MG63 (cell line): Measurements from ENCODE around the gene CPLX1. TPM values are rescaled to one million over a fixed set of nuclear protein-coding genes. Genes with fewer than 3 reads are reported as not detected.
"Not testable (repeated sequence)": the region's sequence is repeated elsewhere in the genome, so short reads cannot be mapped to it uniquely, and the experiment has no call there.

Source experiments
- DNase-seq: peaks from one replicate; pipeline ENCODE4 v3.0.0-alpha.2; 2020
- H3K27me3 ChIP-seq: fragments of 250-450 bp; sonication (Bioruptor Pico); 2 replicates; pipeline ENCODE4 v1.5.1; 2020; ENCODE audit warnings: mild to moderate bottlenecking, moderate library complexity
- H3K36me3 ChIP-seq: fragments of 250-450 bp; sonication (Bioruptor Pico); 2 replicates; pipeline ENCODE4 v1.5.1; 2020; ENCODE audit warnings: mild to moderate bottlenecking, moderate library complexity
- H3K4me3 ChIP-seq: fragments of 250-450 bp; sonication (Bioruptor Pico); 2 replicates; pipeline ENCODE4 v1.5.1; 2020; ENCODE audit warnings: mild to moderate bottlenecking, moderate library complexity
- H3K9me3 ChIP-seq: fragments of 250-450 bp; sonication (Bioruptor Pico); 2 replicates; pipeline ENCODE4 v1.5.1; 2020; ENCODE audit warnings: mild to moderate bottlenecking, moderate library complexity
- total RNA-seq: library from RNA; depleted of rRNA; stranded (reverse); fragments of >200 nt; shearing (Covaris generic); gene quantifications from 2 replicates; pipeline ENCODE4 v1.2.3, GENCODE V29; 2014; ENCODE audit warnings: low replicate concordance

The CPLX1 gene
- total RNA-seq, 1 experiment from 2014 or later: not detected

DNA sequence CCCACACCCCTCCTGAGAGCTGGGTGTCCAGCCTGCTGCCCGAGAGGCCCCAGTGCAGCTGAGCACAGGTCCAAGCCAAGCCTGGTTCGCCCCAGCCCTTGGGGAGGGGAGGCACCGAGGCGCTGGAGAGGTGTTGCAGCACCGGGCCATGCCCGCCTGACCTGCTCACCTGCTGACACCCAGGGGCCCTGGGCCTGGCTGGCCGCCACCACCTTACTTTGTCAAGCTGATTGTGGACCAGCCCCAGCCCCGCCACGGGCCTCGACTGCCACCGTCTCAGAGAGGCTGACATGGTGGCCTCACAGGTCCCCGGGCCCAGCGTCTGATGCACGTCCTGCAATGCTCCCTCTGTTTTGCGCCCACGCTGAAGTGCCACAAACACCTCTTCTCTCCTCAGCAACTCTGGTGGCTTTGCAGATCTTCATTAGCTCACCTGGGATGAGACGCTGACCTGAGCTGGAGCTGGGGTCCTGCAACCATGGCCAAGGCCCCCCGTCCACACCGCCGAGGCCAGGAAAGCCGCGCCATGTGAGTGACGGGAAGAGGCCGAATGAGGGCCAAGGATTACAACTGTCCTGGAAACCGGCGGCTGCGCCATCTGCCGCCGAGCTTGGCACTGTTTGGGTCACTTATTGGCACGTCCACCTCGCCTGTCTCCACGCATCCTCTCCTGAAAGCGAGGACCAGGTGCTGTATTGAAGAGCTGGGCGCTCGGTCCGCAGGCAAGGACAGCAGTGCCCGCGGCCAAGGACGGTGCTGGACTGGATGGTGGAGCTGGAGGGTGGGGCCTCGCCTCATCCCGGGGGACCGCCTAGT is 7.6 kb downstream of the CPLX1 start:
- Histone ChIP-seq H3K36me3 (no peaks in the 10 kb centered on the region), H3K4me3 (no peak overlapping the region), H3K9me3 (no peaks in the 10 kb centered on the region), H3K27me3 (peaks cover 3% of the 10 kb centered on the region)
- DNase-seq: no peak

- no peak for DNase-seq
- Histone ChIP-seq H3K4me3 (no peak overlapping the region), H3K9me3 (no peaks in the 10 kb centered on the region), H3K27me3 (peaks cover 3% of the 10 kb centered on the region), H3K36me3 (no peaks in the 10 kb centered on the region)
Observed at GRCh38 chr4:815464-816146, 10.3 kb downstream of the CPLX1 start.

DNA sequence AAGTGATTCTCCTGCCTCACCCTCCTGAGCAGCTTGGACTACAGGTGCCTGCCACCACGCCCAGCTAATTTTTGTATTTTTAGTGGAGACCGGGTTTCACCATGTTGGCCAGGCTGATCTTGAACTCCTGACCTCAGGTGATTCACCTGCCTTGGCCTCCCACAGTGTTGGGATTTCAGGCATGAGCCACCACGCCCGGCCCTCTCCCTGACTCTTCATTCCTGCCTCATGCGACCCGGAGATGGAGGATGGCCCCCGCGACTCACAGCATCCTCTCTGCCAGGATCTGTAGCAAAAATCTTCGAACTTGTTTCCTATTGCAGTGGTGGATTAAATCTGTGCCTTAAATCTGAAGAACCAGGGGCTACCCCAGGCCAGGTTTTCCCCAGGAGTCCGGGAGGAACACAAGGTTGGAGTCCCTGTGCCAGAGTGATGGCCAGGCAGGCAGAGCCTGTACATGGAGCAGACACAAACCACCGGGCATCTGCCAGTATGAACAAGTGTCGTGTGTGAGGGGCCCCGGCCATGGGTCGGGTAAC is 11.5 kb downstream of the CPLX1 start:
- no peaks in the 10 kb centered on the region for H3K9me3 ChIP-seq
- H3K4me3 ChIP-seq: no peak overlapping the region
- no peak for DNase-seq
- no peaks in the 10 kb centered on the region for H3K36me3 ChIP-seq
- H3K27me3 ChIP-seq: peaks cover 3% of the 10 kb centered on the region

GRCh38 chr4:813900-814299 is 12.0 kb downstream of the CPLX1 start:
- H3K9me3 ChIP-seq: no peaks in the 10 kb centered on the region
- no peaks in the 10 kb centered on the region for H3K36me3 ChIP-seq
- H3K27me3 ChIP-seq: peaks cover 3% of the 10 kb centered on the region
- no peak for DNase-seq
- no peak overlapping the region for H3K4me3 ChIP-seq

GRCh38 chr4:808860-809570 is 16.9 kb downstream of the CPLX1 start:
- H3K4me3 ChIP-seq: no peak overlapping the region
- no peaks in the 10 kb centered on the region for H3K36me3 ChIP-seq
- H3K9me3 ChIP-seq: no peaks in the 10 kb centered on the region
- no peak for DNase-seq
- no peaks in the 10 kb centered on the region for H3K27me3 ChIP-seq

DNA sequence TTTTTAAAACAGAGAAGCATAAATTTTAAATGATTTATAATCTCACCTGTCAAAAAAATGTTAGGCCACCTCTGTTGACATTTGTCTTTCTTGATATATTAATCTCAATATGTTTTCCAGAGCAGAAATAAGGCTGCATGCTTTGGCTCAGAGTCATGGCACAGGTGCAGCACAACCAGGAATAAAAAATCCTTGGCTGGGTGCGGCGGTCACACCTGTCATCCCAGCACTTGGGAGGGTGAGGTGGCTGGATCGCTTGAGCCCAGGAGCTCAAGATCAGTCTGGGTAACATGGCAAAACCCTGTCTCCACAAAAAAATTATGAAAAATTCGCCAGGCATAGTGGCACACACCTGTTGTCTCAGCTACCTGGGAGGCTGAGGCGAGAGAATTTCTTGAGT is 18.1 kb downstream of the CPLX1 start:
- H3K27me3 ChIP-seq: no peaks in the 10 kb centered on the region
- H3K4me3 ChIP-seq: no peak overlapping the region
- H3K36me3 ChIP-seq: no peaks in the 10 kb centered on the region
- no peak for DNase-seq
- H3K9me3 ChIP-seq: no peaks in the 10 kb centered on the region

- not testable (repeated sequence) for H3K4me3 ChIP-seq, H3K36me3 ChIP-seq, H3K9me3 ChIP-seq, H3K27me3 ChIP-seq, DNase-seq
Observed at GRCh38 chr4:806979-807378, 18.9 kb downstream of the CPLX1 start.

DNA sequence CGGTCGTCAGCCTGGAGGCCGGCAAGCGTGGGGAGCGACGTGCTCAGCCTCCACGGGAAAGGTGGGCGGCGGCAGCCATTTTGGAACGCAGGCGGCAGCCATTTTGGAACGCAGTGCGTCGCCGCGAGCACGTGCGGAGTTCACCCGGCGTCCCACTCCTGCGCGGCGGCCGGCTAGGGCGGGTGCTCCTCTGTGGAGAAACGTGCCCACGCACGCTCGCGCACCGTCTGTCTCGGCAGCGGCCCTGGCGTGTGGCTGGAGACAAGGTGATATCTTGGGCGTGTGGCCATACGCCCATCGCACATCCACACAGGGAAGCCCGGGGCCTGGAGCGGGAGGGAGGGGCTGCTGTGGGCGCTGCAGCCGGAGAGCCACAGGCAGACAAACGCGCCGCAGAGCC is 21.1 kb downstream of the CPLX1 start:
- Histone ChIP-seq H3K9me3 (no peaks in the 10 kb centered on the region), H3K27me3 (no peaks in the 10 kb centered on the region), H3K4me3 (no peak overlapping the region), H3K36me3 (no peaks in the 10 kb centered on the region)
- no peak for DNase-seq

- no peaks in the 10 kb centered on the region for H3K9me3 ChIP-seq
- no peaks in the 10 kb centered on the region for H3K36me3 ChIP-seq
- no peak for DNase-seq
- no peak overlapping the region for H3K4me3 ChIP-seq
- no peaks in the 10 kb centered on the region for H3K27me3 ChIP-seq
Observed at GRCh38 chr4:803884-804283, 22.0 kb downstream of the CPLX1 start.

DNA sequence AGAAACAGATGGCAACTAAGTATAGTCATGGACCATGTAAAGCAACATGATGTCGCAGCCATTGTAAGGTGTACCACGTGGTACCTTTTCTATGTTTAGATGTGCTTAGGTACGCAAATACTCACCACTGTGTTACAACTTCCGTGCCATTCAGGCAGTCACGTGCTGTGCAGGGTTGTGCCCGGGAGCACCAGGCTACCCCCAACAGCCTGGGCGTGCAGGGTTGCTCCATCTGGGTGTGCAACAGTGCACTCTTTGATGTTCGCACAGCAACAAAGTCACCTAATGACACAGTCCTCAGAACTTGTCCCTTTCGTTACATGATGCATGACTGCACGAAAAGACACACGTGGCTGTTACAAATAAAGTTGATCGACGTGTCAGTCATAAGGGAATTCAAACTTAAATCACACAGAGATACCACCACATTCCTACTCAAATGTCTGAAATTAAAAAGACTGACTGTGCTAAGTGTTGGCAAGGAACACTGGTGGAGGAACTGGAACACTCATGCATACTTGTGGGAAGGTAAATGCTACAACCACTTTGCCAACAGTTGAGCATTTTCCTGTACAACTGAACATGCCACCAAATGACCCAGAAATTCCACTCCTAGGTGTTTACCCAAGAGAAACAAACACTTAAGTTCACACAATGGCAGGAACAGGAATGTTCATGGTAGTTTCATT is 24.3 kb downstream of the CPLX1 start:
- H3K36me3 ChIP-seq: no peaks in the 10 kb centered on the region

DNA sequence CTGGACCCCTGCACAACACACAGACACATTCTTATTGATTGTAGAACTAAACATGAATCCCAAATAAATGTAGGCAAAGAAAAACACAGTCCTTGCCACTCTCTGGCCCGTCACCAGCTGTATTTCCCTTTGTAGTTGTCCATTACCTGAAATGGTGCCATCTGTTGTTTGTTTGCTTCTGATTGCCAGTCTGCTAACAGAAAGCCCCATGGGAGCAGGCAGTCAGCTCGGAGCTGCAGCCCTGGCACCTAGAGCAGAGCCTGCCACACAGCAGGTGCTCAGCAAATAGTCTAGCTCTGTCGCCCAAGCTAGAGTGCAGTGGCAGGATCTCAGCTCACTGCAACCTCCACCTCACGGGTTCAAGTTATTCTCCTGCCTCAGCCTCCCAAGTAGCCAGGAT is 28.9 kb downstream of the CPLX1 start:
- H3K27me3 ChIP-seq: peaks cover 2% of the 10 kb centered on the region; the same call in 1 of the 2 replicates
- H3K4me3 ChIP-seq: no peak overlapping the region
- no peak for DNase-seq
- no peaks in the 10 kb centered on the region for H3K9me3 ChIP-seq
- no peaks in the 10 kb centered on the region for H3K36me3 ChIP-seq

More for the DNA sequence above, 24.3 kb downstream of the CPLX1 start:
- no peak for DNase-seq
- no peaks in the 10 kb centered on the region for H3K27me3 ChIP-seq
- H3K4me3 ChIP-seq: no peak overlapping the region
- no peaks in the 10 kb centered on the region for H3K9me3 ChIP-seq

DNA sequence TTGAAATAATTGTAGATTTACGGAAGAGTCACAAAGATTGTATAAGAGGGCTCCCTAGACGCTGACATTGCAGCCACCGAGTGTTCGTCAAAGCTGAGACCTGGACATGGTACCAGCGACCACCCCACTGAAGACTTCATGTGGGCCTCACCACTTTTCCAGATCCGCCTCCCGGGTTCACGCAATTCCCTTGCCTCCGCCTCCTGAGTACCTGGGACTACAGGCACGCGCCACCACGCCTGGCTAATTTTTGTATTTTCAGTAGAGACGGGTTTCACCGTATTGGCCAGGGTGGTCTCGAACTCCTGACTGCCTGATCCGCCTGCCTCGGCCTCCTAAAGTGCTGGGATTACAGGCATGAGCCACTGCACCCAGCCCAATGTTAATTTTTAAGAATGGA is 29.7 kb downstream of the CPLX1 start:
- Histone ChIP-seq H3K36me3 (no peaks in the 10 kb centered on the region), H3K4me3 (no peak overlapping the region), H3K9me3 (no peaks in the 10 kb centered on the region), H3K27me3 (peaks cover 2% of the 10 kb centered on the region; the same call in 1 of the 2 replicates)
- DNase-seq: no peak

DNA sequence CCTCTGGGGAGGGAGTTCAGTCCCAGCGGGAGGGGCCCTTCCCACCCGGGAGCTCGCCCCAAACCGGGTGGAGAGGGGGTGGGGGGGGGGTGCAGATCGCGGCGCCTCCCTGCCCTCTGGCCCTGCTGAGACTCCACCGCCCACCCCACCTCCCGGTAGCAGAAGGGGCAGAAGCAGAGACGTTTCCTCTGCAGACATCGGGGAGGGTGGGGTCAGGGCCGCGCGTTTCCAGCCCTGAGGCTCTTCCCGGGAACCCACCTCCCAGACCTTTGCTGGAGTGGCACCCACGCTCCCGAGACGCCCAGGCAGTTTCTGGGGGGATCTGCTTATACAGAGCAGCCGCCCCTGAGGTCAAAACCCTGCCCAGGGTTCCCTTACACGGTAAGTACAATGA is 30.2 kb downstream of the CPLX1 start:
- Histone ChIP-seq H3K9me3 (no peaks in the 10 kb centered on the region), H3K4me3 (no peak overlapping the region), H3K36me3 (no peaks in the 10 kb centered on the region), H3K27me3 (peaks cover 2% of the 10 kb centered on the region; the same call in 1 of the 2 replicates)
- DNase-seq: no peak

DNA sequence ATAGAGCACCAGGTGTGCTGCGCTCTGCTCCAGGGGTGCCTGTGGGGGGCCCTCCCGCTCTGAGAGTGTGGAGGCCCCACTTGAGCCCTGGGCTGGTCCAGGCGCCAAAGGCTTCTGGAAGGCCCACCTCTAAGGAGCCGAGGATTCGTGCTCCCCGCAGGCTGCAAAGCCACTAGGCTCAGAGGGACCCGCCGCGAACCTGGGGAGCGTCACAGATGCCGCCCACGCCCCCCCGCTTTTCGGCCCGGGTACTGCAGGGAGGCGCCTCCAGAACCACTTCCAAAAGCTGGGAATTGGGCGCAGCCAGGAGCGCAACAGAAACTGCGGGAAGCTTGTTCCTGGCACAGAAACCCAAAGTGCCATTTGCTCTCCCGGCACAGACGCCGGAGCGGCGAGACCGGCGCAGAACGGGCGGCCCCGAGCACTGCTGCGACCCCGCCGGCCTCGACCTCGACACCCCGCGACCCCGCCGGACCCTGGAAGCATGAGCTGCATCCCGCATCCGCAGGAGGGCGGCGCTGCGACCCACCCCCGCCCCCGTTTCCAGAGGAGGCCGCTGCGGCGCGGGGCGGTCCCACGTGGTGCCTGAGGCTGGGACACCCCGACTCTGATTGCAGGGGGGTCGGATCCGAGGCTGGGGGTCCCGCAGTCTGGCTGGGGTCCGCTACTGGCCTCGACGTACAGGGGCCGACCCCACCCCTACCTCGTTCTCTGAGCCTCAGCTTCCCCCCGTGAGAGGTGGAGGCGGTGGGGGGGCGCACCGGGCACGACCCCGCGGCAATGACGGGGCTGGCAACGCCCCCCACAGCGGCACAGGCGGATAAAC is 30.8 kb downstream of the CPLX1 start:
- H3K36me3 ChIP-seq: no peaks in the 10 kb centered on the region
- H3K27me3 ChIP-seq: peaks cover 2% of the 10 kb centered on the region; the same call in 1 of the 2 replicates
- no peak overlapping the region for H3K4me3 ChIP-seq
- H3K9me3 ChIP-seq: no peaks in the 10 kb centered on the region
- no peak for DNase-seq

- no peak for DNase-seq
- H3K4me3 ChIP-seq: no peak overlapping the region
- H3K36me3 ChIP-seq: no peaks in the 10 kb centered on the region
- no peaks in the 10 kb centered on the region for H3K9me3 ChIP-seq
- H3K27me3 ChIP-seq: peaks cover 2% of the 10 kb centered on the region; the same call in 1 of the 2 replicates
Observed at GRCh38 chr4:793941-794621, 31.8 kb downstream of the CPLX1 start.
